ENCODE data around the gene MAS1. TPM values are rescaled to one million over a fixed set of nuclear protein-coding genes. Genes with fewer than 3 reads are reported as not detected.

The MAS1 gene
- total and polyA plus RNA-seq, 9 of the 15 experiments (the other 6 are each of a cell fraction or from before 2014, with no cell fraction given) = not detected

DNA sequence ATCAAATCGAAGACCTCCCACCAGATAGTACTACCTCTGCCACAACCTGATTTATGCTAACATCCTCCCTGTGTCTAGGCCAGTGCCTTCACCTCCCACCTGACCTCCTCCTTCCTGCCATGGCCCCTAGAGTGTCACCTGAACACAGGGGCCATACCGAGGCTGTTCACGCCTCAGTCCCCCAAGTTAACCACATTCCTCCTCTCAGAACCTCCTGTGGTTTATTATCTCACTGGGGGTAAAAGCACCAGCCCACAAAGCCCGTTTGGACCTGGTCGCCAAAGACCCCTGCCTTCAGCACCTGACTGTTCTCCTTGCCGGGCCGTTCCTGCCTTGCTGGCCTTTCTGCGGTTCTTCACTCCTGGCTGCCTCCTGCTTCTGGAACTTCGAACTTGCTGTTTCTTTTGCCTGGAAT lies 13.7 kb downstream of the MAS1 start (continued):
- TF ChIP-seq, protein P1, sequence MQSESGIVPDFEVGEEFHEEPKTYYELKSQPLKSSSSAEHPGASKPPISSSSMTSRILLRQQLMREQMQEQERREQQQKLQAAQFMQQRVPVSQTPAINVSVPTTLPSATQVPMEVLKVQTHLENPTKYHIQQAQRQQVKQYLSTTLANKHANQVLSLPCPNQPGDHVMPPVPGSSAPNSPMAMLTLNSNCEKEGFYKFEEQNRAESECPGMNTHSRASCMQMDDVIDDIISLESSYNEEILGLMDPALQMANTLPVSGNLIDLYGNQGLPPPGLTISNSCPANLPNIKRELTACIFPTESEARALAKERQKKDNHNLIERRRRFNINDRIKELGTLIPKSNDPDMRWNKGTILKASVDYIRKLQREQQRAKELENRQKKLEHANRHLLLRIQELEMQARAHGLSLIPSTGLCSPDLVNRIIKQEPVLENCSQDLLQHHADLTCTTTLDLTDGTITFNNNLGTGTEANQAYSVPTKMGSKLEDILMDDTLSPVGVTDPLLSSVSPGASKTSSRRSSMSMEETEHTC (IDR thresholded peaks at IDR 0.05) = no peak
- TF ChIP-seq ZNF311 (CRISPR knock-in tag; IDR thresholded peaks at IDR 0.05) = no peak
- TF ChIP-seq ZC3H4 (CRISPR knock-in tag; IDR thresholded peaks at IDR 0.05; ENCODE audit: borderline replicate concordance) = no peak
- no peak for TF ChIP-seq MBD1 (CRISPR knock-in tag; IDR thresholded peaks at IDR 0.05)
- no peak for TF ChIP-seq ZNF124 (CRISPR knock-in tag; IDR thresholded peaks at IDR 0.05)
- TF ChIP-seq HNRNPH1 (optimal IDR thresholded peaks at IDR 0.05; ENCODE audit: low read depth, low read length) = no peak

- Histone ChIP-seq H3K79me2 (ENCODE audit: control insufficient read depth, insufficient read depth, low read length) (no peaks in the 10 kb centered on the region), H3K4me2 (ENCODE audit: insufficient read depth, low read length) (no peak overlapping the region), H3K27me3 (ENCODE audit: control insufficient read depth in 2 of 2, insufficient read depth in 2 of 2, low read length in 2 of 2) (peaks cover 81 to 88% of the 10 kb centered on the region in 2 experiments), H3K4me3 (no peak overlapping the region), H3K9ac (ENCODE audit: insufficient read depth in 1 of 2, low read depth in 2 of 2, low read length in 2 of 2) (no peak overlapping the region), H3K4me1 (replicated peaks in 1 of 2; ENCODE audit: control insufficient read depth in 2 of 2, insufficient read depth in 2 of 2, low read length in 2 of 2) (no peaks in the 10 kb centered on the region), H2AFZ (ENCODE audit: low read depth, low read length) (no peak overlapping the region), H4K20me1 (replicated peaks; ENCODE audit: control insufficient read depth, insufficient read depth, low read length) (no peaks in the 10 kb centered on the region), H3K36me3 (ENCODE audit: control insufficient read depth, insufficient read depth, low read length) (no peaks in the 10 kb centered on the region), H3K27ac (ENCODE audit: extremely low read depth, low read depth, low read length) (no peak overlapping the region), H3K9me3 (replicated peaks; ENCODE audit: control insufficient read depth, insufficient read depth, low read depth, low read length) (0 out of 2 replicates have a peak, but pooled peaks cover 2% of the 10 kb centered on the region), H3K9me1 (ENCODE audit: control insufficient read depth, insufficient read depth, low read length) (no peaks in the 10 kb centered on the region)
- in situ Hi-C loops (cut with MboI) = no loop called here
- ATAC-seq (no peak), FAIRE-seq (no peak), DNase-seq (ENCODE audit: extremely low read depth in 1 of 4, low spot score in 3 of 4) (no peak)
- intact Hi-C loops (cut with micrococcal nuclease) = no loop called here
- POLR2A ChIA-PET = interaction anchor here (0.6 to 1.6 kb wide), 3 partner anchors 15 to 265 kb away, joined by 3 to 4 read pairs (median 3); partner anchors contain the start of gene MAS1
- CTCF ChIA-PET (ENCODE audit: low intra/inter-chr PET ratio) = no interaction called here
- no TSS peak for BruUV-seq (replicated peaks)
- WGBS (ENCODE audit: insufficient coverage, low coverage, missing lambda C conversion rate) = 3% methylated on average over 3 of the region's 3 CpGs
- TF ChIP-seq, protein P2, sequence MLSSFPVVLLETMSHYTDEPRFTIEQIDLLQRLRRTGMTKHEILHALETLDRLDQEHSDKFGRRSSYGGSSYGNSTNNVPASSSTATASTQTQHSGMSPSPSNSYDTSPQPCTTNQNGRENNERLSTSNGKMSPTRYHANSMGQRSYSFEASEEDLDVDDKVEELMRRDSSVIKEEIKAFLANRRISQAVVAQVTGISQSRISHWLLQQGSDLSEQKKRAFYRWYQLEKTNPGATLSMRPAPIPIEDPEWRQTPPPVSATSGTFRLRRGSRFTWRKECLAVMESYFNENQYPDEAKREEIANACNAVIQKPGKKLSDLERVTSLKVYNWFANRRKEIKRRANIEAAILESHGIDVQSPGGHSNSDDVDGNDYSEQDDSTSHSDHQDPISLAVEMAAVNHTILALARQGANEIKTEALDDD (IDR thresholded peaks at IDR 0.05) = no peak
- TF ChIP-seq RBM34 (IDR thresholded peaks at IDR 0.05; ENCODE audit: borderline replicate concordance, insufficient read depth, low read length) (no peak), ZKSCAN3 (CRISPR knock-in tag; IDR thresholded peaks at IDR 0.05) (no peak), NFYB (IDR thresholded peaks at IDR 0.05; ENCODE audit: extremely low read depth, insufficient read length) (no peak), TEAD4 (IDR thresholded peaks at IDR 0.05; ENCODE audit: low read length) (0 out of 2 replicates have a peak, but pooled peaks have one; percentile 13), TEAD4 (CRISPR knock-in tag; IDR thresholded peaks at IDR 0.05; ENCODE audit: borderline replicate concordance) (no peak), NEUROD1 (IDR thresholded peaks at IDR 0.05; ENCODE audit: borderline replicate concordance, low read depth, low read length, partially characterized antibody) (no peak), TFAM (CRISPR knock-in tag; conservative IDR thresholded peaks at IDR 0.05) (no peak), ZNF311 (CRISPR knock-in tag; IDR thresholded peaks at IDR 0.05) (no peak), TBL1XR1 (IDR thresholded peaks at IDR 0.05; ENCODE audit: low read length in 2 of 2) (no peak), CBFA2T3 (IDR thresholded peaks at IDR 0.05) (peak; percentile 20; the same call in 1 of the 2 replicates), NFIC (IDR thresholded peaks at IDR 0.05) (peak; percentile 52), GABPB2 (CRISPR knock-in tag; conservative IDR thresholded peaks at IDR 0.05) (no peak)
Measured at GRCh38 chr6:159906400-159906799, 15.6 kb downstream of the MAS1 start.

Data from K562 (cell line).